ENCODE results near the gene KDM4B.

DNA sequence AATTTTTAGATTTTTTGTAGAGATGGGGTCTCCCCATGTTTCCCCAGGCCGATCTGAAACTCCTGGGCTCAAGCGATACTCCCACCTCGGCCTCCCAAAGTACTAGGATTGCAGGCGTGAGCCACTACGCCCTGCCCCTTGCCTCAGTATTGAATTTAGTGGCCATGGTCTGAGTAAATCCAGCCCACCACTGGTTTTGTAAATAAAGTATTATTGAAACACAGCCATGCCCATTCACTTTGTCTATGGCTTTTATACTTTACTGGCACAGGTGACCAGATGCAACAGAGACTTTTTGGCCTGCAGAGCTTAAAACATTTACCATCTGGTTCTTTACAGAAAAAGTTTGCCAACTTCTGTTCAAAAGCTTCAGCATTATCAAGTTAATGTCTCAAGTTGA is 227.9 kb downstream of the KDM4B start:
- TF ChIP-seq EZH2 (IDR thresholded peaks at IDR 0.05; ENCODE audit: low read length, missing control alignments): no peak
- TF ChIP-seq, protein P1, sequence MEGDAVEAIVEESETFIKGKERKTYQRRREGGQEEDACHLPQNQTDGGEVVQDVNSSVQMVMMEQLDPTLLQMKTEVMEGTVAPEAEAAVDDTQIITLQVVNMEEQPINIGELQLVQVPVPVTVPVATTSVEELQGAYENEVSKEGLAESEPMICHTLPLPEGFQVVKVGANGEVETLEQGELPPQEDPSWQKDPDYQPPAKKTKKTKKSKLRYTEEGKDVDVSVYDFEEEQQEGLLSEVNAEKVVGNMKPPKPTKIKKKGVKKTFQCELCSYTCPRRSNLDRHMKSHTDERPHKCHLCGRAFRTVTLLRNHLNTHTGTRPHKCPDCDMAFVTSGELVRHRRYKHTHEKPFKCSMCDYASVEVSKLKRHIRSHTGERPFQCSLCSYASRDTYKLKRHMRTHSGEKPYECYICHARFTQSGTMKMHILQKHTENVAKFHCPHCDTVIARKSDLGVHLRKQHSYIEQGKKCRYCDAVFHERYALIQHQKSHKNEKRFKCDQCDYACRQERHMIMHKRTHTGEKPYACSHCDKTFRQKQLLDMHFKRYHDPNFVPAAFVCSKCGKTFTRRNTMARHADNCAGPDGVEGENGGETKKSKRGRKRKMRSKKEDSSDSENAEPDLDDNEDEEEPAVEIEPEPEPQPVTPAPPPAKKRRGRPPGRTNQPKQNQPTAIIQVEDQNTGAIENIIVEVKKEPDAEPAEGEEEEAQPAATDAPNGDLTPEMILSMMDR (conservative IDR thresholded peaks at IDR 0.05 in 1 of 2, IDR thresholded peaks at IDR 0.05 in 1 of 2; ENCODE audit: low read depth in 1 of 2, low read length in 2 of 2): no peak
